Activated CD8-positive, alpha-beta memory T cell treated with anti-CD3 and anti-CD28 coated beads for 24 hours (primary cell): ENCODE measurements around the gene KBTBD4.

Experiments
- DNase-seq: peaks from one replicate; pipeline ENCODE4 v3.0.0-alpha.2; 2020

KBTBD4 gene

DNA sequence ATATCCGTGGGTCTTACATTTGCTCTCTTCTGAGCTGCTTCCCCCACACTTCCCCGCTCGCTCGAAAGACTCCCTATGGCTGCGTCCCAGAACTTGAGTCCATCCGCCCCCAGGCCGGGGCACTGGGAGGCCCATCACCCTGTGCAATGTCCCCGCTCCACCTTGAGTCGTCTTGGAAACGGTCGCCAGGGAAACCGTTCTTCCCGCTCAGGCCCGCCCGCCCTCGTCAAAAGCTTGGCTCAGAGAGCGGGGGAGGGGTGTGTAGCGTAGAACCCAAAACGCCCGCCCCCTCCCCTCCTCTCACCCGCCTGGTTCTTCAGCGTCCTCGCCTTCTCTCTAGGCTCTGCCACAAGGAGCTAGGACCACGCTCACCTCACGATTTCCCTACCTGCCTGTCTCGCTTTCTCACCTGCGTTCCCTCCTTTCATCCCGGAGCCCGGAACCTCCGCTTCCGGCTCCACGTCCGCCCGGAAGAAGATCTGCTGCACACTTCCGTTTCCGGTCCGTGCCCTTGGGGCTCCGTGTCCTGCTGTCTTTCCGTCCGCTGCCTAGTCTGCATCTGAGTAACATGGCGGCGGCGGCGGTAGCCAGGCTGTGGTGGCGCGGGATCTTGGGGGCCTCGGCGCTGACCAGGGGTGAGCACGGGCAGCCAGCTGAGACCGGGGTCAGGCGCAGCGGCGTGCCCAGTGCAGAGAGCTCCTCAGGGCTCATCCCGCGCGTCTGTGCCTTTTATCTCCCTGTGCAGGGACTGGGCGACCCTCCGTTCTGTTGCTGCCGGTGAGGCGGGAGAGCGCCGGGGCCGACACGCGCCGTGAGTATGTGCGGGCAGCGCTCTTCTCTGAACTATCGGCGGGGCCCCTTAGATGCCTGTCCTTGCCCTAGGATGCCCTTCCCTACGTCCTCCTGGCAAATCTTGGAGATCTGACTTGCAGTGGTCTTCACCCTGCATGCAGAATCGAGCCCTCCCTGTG is at the start of gene KBTBD4, which contains the start of gene NDUFS3:
Gene KBTBD4 (minus strand): TSS at position 447 of the 971 bp plus-strand sequence. CDS start 19 bp downstream, at position 428.
Gene NDUFS3 (plus strand): TSS at position 551 of the 971 bp plus-strand sequence. CDS start 18 bp downstream, at position 569.
- DNase-seq, result peak; percentile 98

DNA sequence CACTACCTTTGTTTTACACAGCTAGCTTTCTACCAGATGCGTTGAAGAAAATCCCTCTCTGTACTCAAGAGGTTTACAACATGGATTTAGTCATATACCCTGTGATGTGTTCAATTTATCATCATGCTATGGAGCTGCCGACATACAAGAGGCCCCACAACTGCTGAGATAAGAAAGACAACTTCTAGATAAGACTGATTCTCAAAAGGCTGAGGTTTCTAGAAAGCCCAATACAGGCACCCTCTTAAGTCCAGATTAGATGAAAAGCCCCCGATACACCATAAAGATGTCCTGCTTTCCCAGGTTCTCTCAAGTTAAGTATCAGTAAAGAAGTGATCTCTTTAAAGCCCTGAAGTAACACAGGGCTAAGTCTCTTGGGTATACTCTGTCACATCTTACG is 49.3 kb upstream of the KBTBD4 start:
- DNase-seq, result no peak

DNA sequence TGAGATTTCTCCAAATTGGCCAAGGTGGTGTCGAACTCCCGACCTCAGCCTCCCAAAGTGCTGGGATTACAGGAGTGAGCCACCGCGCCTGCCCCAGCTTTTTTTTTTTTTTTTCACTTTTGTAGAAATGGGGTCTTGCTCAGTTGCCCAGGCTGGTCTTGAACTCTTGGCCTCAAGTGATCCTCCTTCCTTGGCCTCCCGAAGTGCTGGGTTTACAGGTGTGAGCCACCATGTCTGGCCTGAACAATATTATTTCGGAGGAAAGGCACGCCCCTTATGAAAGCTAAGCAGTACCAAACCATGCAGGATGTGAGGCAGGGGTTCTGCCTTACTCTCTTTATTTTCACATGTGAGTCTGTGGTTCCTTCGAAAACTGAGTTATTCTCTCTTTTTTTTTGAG is 47.5 kb upstream of the KBTBD4 start:
- DNase-seq, result no peak

DNA sequence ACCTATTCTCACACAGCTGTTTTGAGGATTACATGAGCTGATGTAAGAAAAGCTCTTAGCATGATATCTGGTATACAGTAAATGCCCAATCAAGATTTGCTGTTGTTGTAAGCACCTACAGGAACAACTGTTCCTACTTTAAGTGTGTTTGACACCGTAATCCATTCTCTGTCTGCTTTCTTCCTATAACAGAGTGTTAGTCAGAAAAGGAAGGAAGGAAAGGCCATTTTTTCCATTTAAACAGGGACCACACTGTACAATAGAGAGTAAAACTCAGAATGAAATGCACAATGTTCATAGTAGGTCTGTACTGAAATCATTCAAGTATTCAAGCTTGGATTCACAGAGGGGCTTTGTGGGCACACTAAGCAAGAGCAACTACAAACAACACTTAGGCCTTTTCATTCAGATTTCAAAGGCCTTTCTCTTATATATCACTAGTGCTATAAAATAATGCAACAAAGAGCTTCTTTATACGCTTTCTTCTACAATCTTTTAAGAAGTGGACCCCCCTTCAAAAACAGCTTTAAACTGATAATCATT is 42.1 kb upstream of the KBTBD4 start:
- DNase-seq, result no peak

DNA sequence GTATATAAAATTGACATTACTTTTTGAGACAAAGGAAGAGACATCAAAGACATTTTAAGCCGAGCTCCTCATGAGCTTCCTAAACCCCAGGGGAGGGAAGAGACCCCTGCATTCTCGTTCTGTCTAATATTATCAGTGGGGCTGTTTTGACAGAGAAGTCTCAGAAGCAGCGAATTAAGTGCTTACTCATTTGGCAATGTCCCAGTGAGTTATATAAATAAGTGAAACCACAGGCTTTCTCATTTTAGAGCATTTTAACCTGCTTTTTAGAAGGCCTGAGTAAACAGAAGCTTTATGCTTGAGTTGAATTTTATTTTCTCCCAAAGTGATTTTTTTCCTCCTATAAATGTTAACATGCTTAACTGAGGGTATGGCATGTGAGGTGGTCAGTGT is 38.6 kb upstream of the KBTBD4 start:
- DNase-seq, result no peak

DNA sequence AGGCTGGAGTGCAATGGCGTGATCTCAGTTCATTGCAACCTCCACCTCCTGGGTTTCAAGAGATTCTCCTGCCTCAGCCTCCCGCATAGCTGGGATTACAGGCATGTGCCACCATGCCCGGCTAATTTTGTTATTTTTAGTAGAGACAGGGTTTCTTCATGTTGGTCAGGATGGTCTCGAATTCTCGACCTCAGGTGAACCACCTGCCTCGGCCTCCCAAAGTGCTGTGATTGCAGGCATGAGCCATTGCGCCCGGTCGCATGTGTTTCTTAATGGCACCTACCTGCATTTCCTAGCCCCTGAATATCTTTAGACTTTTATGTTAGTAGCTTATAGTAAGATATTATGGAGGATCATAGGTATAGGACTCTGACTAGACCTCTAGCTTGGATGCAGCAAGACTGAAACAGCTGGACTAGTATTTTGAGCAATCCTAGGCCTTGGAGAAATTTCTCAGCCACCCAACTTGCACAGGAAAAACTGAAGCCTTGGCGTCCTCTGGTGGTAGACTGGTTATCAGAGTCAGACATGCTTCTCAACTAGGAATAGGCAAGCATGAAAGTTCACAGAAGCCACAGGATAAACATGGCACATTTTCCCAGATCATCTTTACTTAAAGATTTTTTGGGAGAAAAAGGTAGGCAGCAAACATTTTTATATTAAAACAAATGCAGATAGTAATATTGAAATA is 38.1 kb upstream of the KBTBD4 start:
- DNase-seq, result no peak

DNA sequence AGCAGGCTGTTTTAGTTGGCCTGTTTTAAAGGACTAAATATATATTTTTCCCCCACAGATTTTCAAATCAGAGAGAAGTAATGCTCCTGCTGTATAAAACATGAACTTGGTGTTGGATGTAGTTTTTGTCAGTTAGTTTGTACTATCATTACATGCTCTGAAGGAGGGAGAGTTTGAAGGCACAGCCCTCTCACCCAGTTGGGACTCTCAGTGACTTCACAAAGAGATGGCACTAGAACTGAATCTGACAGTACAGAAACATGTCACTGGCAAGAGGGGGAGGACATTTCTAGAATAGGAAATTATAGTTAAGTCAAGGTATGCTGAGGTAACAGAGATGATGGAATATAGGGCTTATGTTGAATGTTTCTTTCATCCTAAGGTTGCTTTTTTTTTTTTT is 36.5 kb upstream of the KBTBD4 start:
- no peak for DNase-seq

DNA sequence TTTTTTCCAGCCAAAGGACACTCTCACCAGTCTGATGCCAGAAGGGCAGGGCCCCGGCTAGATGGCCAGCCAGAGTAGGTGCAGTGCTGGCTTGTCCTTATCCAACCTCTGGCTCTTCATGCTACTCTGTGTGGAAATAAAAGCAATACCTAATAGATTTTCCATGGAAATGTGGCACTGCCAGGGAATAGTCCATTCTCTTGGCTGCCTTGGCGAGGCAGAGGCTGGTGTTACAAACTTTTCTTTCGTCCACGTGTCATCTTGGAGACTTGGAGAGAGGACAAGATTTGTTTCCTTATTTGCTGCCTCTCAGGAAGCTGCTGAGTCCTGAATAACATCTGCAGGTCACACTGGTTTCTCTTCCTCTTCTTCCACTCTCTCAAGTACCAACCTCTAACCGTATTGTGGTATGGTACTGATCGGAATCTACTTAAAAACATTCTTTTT is 32.6 kb upstream of the KBTBD4 start:
- no peak for DNase-seq

DNA sequence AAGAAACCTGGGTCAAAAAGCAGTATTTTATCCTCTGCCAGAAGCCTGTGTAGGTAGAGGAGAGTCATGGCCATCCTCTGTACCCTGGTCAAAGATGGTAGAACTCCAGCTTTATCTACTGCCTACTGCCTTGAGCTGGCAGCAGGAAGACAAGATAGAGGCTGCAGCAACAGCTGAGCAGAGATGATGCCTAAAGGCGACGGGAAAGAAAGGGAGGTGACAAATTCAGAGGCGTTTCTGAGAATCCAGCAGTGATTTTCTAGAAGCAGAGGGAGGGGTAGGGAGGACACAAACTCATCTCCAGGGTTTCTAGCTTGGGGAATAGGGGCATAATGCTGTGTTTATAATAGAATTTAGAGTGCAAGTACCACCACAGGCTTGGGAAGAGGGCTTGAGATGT is 30.9 kb upstream of the KBTBD4 start:
- DNase-seq, result no peak

DNA sequence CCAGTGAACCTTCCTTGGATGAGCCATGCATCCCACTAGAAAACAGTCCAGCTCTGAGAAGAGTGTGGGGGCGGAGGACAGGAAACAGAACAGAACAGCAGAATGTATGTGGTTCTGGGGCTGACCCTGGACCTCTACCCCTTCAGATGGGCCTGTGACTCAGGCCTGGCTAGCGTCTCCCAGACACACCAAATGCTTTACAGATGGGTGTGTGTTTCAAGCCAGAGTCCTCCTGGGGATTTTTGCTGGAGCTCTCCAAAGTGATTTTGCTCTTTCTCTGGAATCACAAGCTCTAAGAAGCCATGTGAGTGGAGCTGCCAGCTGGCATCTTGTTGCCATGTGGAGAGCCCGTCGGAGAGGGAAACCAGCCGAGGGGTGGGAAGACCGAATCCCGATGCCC is 28.6 kb upstream of the KBTBD4 start:
- no peak for DNase-seq

DNA sequence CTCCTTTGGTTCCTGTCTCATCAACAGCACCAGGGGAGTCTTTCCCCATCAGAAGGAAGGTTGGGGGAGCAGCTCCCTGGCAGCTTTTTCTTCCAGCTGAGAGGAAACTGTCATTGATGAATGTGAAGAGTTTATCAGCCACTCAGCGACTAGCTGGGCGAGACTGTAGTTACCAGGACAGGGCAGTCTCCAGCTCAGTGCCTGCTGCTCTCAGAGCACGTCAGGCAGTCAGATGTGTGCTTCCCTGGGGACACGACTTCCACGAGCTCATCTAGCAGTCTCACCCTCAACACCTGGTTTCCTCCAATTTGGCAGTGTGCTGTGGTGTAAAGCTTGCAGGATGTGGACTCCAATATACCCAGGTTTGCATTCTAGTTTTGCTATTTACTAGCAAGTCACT is 28.0 kb upstream of the KBTBD4 start:
- DNase-seq, result no peak

DNA sequence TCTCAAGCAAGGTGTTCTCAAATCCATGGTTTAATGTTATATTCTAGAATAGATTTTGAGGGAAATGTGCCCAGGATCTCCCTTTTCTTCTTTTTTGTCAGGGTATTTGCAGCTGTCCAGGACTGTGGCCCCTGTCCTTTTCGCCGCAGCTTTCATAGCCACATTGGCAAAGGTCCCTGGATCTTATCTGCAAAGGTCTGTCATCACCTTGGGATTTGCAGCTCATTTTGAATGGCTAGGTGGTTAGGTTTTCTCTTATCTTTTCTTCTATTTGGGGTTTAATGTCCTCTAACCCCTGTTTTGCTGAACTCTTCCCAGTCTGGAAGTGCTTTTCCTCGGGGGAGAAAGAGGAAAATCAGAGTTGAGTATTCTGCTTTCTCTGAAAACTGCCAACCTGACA is 27.2 kb upstream of the KBTBD4 start:
- no peak for DNase-seq

DNA sequence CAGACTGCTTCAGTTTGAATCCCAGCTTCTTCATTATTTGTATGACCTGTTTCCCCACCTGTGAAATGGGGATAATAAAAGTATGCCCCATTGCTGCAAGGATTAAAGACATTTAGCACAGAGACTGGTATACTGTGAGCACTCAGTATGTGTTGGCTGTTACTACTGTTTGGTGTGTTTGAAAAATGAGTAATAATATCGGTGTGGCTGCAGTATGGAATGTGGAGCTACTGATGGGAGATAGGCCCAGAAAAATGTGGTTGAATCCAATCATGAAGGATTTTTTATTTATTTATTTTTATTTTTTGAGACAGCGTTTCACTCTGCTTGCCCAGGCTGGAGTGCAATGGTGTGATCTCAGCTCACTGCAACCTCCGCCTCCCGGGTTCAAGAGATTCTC is 24.5 kb upstream of the KBTBD4 start:
- no peak for DNase-seq

DNA sequence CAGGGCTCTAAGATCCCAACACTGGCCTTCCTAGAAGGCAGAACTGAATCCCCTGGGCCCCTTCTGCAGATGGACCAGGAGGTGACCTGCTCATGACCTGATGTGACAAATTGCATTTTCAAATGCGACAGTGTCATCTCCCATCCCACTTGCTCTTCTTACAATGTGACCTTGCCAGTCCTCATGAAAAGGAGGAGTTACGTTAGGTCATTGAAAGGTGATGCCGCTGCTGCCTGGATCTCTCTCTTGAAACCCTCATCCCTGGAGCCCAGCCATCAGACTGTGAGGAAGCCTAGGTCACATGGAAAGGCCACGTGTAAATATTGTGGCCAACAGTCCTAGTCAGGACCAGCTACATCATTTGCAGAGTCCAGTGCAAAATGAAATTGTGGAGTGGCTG is 21.1 kb upstream of the KBTBD4 start:
- DNase-seq, result no peak

DNA sequence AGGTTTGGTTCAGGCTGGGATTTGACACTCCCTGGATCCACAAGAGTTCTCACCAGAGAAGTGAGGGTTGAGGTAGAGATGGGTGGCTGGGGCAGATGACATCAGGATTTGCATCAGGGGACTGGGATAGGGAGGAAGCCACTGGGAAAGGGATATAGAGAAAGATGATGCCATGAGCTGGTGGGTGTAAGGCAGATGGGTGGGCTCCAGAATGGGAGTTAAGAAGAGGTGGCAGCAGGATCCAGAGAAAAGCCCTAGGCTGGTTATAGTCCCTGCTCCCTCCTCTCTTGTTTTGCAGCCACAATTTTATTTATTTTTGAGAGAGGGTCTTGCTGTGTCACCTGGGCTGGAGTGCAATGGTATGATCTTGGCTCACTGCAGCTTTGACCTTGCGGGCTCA is 17.2 kb upstream of the KBTBD4 start:
- DNase-seq, result no peak

DNA sequence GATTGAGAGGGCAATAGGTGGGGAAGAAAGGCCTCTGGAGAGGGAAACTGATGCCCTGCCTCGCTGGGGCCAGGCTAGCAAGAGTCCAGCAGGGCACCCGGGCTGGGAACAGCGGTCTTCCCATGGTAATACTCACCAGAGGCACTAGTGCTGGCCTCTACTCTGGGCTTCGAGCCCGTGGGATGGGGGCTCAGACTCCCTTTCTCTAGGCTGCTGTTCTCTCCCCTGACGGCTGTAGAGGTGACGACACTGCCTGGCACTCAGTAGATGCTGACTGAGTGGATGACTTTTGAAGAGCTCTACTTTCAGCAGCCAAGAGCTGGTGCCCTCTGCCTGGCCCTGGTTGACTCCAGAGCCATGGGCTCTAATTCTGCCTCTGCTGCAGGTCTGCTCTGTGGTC is 16.3 kb upstream of the KBTBD4 start:
- DNase-seq, result no peak

DNA sequence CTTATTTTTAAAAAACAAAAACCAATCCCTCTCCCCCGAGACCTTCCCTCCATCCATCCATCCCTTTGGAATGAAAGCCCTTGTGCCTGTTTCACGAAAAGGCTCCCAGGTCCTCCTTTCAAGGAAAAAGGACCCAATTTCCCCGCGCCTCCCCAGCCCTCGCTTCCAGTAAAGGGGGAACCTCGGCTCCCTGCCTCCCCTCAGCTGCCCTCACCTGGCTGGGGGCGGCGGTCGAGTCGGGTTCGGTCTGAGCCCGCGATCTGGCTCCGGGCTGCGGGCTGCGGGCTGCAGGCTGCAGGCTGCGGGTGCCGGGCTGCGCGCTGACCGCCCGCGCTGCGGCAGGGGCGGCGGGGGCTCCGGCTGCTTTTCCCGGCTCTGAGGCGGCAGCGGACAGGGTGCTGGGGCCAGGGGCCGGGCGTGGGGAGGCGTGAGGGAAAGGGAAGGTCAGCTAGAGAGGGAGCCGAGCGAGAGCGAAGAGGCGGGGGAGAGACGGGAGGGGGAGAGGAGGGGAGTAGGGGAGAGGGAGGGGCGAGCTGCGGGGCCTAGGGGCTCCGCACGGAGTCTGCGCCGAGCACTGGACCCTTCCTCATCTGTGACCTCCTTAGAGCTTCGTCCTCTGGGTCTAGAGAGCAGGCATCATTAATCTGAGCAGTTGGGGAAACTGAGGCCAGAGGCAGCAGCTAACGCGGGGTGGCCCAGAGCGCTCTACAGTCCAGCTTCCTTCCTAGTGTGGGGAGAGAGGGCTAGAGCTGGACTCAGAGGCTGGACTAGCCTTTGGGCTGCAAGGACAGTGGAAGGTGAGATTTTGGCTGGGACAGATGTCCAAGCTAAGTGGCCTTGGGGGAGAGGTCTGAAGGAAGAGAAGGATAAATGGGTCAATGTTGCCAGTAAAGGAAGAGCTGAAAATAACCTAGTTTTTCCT is 15.4 kb upstream of the KBTBD4 start, which contains the start of gene C1QTNF4:
Gene C1QTNF4 (minus strand): TSS at position 478 of the 922 bp plus-strand sequence. CDS start 3,601 bp downstream, outside the sequence.
- DNase-seq, result no peak

DNA sequence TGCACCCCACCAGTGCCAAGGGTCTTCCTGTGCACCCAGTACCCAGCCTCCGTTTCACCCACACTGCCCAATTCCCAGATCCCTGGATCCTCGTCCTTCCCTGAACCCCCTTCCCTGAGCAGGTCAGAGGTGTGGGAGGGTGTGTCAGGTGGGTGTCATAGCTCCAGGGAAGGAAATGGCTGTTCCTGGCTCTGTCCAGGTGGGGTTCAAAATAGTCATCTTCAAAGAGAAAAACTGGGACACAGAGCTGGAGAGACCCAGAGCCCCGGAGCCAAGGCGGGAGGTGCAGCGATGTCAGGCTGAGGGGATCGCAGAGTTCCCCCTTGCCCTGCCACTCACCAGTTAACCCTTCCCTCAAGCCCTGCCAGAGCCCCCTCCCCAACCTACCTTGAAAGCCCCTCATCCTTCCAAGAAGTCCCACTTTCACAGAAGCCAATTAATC is 14.7 kb upstream of the KBTBD4 start:
- DNase-seq, result no peak

DNA sequence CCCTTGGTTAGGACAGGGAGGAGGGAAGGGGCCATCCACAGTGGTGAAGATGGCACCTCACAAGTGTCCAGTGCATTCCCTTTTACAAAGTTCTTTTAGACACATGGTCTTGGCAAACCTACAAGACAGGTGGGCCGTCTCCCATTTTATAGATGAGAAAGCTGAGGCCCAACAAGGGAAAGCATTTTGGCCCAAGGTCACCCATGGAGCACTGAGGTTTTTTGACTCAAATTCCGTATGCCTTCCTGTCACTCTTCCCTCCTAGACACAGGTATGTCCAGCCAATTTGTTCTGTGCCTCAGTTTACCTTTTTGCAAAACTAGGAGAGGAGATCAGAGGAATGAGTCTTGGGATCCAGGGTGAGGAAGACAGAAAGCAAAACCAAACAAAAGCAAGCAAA is 14.2 kb upstream of the KBTBD4 start:
- DNase-seq, result no peak

DNA sequence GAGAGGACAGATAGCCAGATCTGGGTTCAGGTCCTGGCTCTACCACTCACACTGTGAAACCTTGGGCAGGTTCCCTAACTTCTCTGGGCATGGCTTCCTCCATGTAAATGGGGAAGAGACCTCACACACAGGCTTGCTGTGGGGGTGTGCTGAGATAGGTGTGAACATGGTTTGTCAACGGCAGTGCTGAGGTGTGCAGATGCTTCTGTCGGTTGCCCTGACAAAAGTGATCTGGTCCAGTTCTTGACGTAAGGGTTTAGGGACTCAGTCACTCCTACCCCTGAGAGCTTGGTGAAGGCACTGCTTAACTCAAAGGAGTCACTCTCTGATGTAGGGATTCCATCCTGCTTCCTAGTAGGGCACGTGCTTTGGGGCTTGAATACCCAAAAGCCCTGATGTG is 13.5 kb upstream of the KBTBD4 start:
- no peak for DNase-seq

DNA sequence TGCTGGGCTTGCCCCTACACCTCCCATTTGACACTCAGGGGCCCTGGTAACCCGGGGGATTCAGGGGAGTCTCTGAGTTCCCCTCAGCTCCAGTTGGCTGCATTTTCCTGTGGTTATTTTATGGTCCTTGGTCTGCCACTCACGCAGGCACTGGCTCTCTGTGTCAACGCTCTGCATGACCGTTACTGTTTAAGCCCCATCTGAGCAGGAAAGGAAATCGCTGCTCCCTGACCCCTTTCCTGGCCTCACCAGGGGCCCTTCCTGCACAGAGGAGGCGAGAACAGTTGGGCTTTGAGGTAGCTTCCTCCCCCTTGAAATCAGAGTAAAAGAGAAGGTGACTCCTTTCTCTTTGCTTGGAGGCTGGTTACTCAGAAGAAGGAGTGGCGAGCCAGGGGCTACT is 13.0 kb upstream of the KBTBD4 start:
- DNase-seq, result no peak
